ENCODE results near the gene DCUN1D3.

- no peak for TF ChIP-seq CTCF (conservative IDR thresholded peaks at IDR 0.05 in 1 of 2, IDR thresholded peaks at IDR 0.05 in 1 of 2; ENCODE audit: low read depth in 1 of 2, low read length in 2 of 2)
- TF ChIP-seq EZH2 (IDR thresholded peaks at IDR 0.05; ENCODE audit: low read length, missing control alignments): no peak
Observed at GRCh38 chr16:20859229-20859628, 40.9 kb downstream of the DCUN1D3 start.

Data from fibroblast of lung (primary cell).